Activated naive CD4-positive, alpha-beta T cell treated with anti-CD3 and anti-CD28 coated beads, Interleukin-2, amount 50 U/mL, for 16 hours (primary cell): ENCODE data around the gene ARHGAP12.
A peak's percentile ranks its signal among the peaks of the same experiment; 100 is the strongest.
"Not testable (repeated sequence)": the region's sequence is repeated elsewhere in the genome, so short reads cannot be mapped to it uniquely, and the experiment has no call there.

Experiments
- DNase-seq: peaks from one replicate; pipeline ENCODE4 v3.0.0-alpha.2; 2020

Gene ARHGAP12

GRCh38 chr10:31820778-31821369 lies 107.8 kb downstream of the ARHGAP12 start:
- DNase-seq: no peak

GRCh38 chr10:31820096-31820495 lies 108.5 kb downstream of the ARHGAP12 start:
- DNase-seq: no peak

- no peak for DNase-seq
These were observed 109.2 kb downstream of the ARHGAP12 start for GRCh38 chr10:31819391-31819820.

- DNase-seq: no peak
These were observed 112.3 kb downstream of the ARHGAP12 start for GRCh38 chr10:31816318-31816717.

GRCh38 chr10:31808258-31809218 lies 120.1 kb downstream of the ARHGAP12 start:
- no peak for DNase-seq

- no peak for DNase-seq
These were observed 124.2 kb downstream of the ARHGAP12 start for GRCh38 chr10:31804352-31804810.

GRCh38 chr10:31803606-31804351 lies 124.9 kb downstream of the ARHGAP12 start:
- DNase-seq: no peak

GRCh38 chr10:31799181-31799580 lies 129.4 kb downstream of the ARHGAP12 start:
- DNase-seq: no peak

GRCh38 chr10:31792745-31793144 lies 135.9 kb downstream of the ARHGAP12 start:
- no peak for DNase-seq

- DNase-seq: no peak
These were observed 139.1 kb downstream of the ARHGAP12 start for GRCh38 chr10:31789555-31789954.

GRCh38 chr10:31782701-31783100 lies 145.9 kb downstream of the ARHGAP12 start:
- DNase-seq: no peak

- DNase-seq: no peak
These were observed 147.9 kb downstream of the ARHGAP12 start for GRCh38 chr10:31780717-31781116.

- no peak for DNase-seq
These were observed 150.0 kb downstream of the ARHGAP12 start for GRCh38 chr10:31778627-31779026.

- DNase-seq: no peak
These were observed 152.5 kb downstream of the ARHGAP12 start for GRCh38 chr10:31776159-31776558.

GRCh38 chr10:31774928-31775650 lies 153.5 kb downstream of the ARHGAP12 start:
- DNase-seq: no peak

GRCh38 chr10:31774299-31774900 lies 154.2 kb downstream of the ARHGAP12 start:
- no peak for DNase-seq

GRCh38 chr10:31773749-31774298 lies 154.8 kb downstream of the ARHGAP12 start:
- no peak for DNase-seq

- DNase-seq: no peak
These were observed 157.2 kb downstream of the ARHGAP12 start for GRCh38 chr10:31771331-31771831.

- peak; percentile 72 for DNase-seq
These were observed 158.2 kb downstream of the ARHGAP12 start for GRCh38 chr10:31770307-31770902.

- no peak for DNase-seq
These were observed 159.1 kb downstream of the ARHGAP12 start for GRCh38 chr10:31769564-31769963.

- DNase-seq: not testable (repeated sequence)
These were observed 159.7 kb downstream of the ARHGAP12 start for GRCh38 chr10:31768935-31769334.
